ENCODE measurements around the gene WASHC2C. TPM values are rescaled to one million over a fixed set of nuclear protein-coding genes. Genes with fewer than 3 reads are reported as not detected.
"Not testable (repeated sequence)": the region's sequence is repeated elsewhere in the genome, so short reads cannot be mapped to it uniquely, and the experiment has no call there.

Gene WASHC2C
- total and polyA plus RNA-seq, 8 donors: 9.5 to 73.9 (median 27.4) TPM

DNA sequence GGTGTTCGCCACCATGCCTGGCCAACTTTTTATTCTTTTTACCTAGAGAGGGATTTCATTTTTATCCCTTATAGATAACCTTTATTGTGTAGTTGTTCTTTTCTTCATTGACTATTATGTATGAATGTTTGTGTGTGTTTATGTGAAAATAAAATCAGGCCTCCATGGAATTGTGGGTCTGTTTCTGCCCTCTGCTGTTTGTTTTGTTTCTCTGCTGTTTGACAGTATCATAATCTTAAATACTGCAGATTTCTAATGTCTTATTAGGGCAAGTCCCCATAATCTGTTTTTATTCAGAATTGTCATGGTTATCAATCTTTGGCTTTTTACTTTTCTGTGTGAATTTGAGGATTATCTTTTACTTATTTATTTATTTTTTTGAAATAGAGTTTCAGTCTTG, 7.8 kb downstream of the WASHC2C start:
- H3K36me3 ChIP-seq: peaks cover 0 to 49% (median 35%) of the 10 kb centered on the region in 4 donors
- H3K27me3 ChIP-seq; DNase-seq; H3K9me3 ChIP-seq; H3K27ac ChIP-seq; H3K4me3 ChIP-seq; intact Hi-C loops (cut with DNase I; ENCODE audit: low total_unique reads); H3K4me1 ChIP-seq: not testable (repeated sequence)
- WGBS, 5 donors: 100% methylated on average over 1 of the region's 1 CpG; no CpG with 5 or more reads in 2 of the 5 donors

DNA sequence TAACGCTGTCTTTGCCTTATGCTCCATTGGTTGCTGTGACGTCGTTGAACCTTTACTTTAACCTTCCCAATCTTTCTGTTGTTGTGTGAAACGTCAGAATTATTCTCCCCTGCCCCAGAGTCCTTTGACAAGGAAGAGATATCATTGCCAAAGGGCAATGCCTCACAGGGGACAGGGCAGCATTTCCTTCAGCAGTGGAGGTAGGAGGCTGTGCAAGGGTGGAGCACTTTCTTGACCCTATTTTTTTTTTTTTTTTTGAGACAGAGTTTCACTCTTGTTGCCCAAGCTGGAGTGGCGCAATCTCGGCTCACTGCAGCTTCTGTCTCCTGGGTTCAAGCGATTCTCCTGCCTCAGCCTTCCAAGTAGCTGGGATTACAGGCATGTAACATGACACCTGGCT, 14.5 kb downstream of the WASHC2C start:
- H3K27ac ChIP-seq; intact Hi-C loops (cut with DNase I; ENCODE audit: low total_unique reads); DNase-seq; H3K27me3 ChIP-seq; H3K4me1 ChIP-seq; H3K4me3 ChIP-seq; H3K9me3 ChIP-seq: not testable (repeated sequence)
- WGBS, 5 donors: 82 to 92% (median 86%) methylated on average over 6 to 7 of the region's 7 CpGs
- H3K36me3 ChIP-seq: peaks cover 0 to 55% (median 44%) of the 10 kb centered on the region in 4 donors

DNA sequence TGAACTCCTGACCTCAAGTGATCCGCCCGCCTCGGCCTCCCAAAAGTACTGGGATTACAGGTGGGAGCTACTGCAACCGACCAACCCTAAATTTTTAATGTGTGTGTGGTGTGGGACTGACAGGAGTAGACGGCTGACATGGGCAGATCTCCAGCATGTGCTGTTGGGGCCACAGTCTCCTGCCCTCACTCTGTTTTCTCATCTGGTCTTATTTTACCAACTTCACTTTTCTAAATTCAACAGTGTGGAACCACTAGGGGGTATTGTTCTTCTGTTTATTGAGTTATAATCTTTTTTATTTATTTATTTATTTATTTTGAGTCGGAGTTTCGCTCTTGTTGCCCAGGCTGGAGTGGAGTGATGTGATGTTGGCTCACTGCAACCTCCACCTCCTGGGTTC, 14.9 kb downstream of the WASHC2C start:
- H3K4me1 ChIP-seq; H3K27me3 ChIP-seq; H3K27ac ChIP-seq; H3K9me3 ChIP-seq; H3K4me3 ChIP-seq; intact Hi-C loops (cut with DNase I; ENCODE audit: low total_unique reads); DNase-seq: not testable (repeated sequence)
- peaks cover 0 to 60% (median 48%) of the 10 kb centered on the region in 4 donors for H3K36me3 ChIP-seq
- WGBS, 5 donors: 85 to 94% (median 91%) methylated on average over 3 to 6 of the region's 7 CpGs

DNA sequence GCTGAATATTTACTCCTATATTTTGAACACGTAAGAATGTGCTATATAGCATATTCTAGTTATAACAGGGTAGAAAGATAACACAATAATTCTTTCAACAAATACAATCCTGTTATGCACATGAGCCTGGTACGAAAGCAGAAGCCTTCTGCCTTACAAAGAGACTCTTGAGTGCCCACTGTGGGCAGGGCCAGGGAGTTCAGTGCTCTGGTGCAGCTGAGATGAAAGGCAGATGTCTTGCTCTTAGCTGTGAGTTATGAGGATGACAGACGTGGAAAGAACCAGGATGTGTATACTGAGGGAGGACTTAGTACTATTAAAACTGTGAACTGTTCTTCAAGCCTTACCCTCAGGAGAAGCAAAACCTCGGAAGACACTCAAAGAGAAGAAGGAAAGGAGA, 24.1 kb downstream of the WASHC2C start:
- H3K27ac ChIP-seq; H3K4me1 ChIP-seq; H3K27me3 ChIP-seq; H3K4me3 ChIP-seq; intact Hi-C loops (cut with DNase I; ENCODE audit: low total_unique reads); H3K9me3 ChIP-seq; DNase-seq: not testable (repeated sequence)
- 93 to 100% (median 95%) methylated on average over 1 to 2 of the region's 4 CpGs for WGBS, 5 donors
- H3K36me3 ChIP-seq: peaks cover 0 to 61% (median 49%) of the 10 kb centered on the region in 4 donors

DNA sequence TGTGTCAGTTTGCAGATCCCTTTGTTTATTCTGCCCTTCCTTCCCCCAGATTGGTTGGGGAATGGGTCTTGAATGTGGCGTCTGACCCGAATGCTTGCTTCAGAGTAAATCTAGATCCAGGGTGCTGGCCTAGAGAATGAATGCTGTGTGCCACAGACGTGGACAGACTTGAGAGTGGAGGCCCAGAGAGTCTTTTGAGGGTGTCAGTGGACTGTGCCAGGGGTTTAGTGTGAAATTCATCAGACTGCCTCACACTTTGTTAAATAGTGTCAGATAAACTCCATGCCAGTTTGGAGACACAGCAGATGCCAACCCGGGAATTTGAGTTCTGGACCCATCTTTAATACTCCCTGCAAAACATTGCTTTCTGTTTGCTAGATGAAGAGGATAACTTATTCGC, 25.1 kb downstream of the WASHC2C start:
- DNase-seq; H3K27me3 ChIP-seq; H3K4me3 ChIP-seq; intact Hi-C loops (cut with DNase I; ENCODE audit: low total_unique reads); H3K27ac ChIP-seq; H3K4me1 ChIP-seq; H3K9me3 ChIP-seq: not testable (repeated sequence)
- peaks cover 0 to 55% (median 44%) of the 10 kb centered on the region in 4 donors for H3K36me3 ChIP-seq
- 87 to 95% (median 90%) methylated on average over 3 to 4 of the region's 5 CpGs for WGBS, 5 donors

DNA sequence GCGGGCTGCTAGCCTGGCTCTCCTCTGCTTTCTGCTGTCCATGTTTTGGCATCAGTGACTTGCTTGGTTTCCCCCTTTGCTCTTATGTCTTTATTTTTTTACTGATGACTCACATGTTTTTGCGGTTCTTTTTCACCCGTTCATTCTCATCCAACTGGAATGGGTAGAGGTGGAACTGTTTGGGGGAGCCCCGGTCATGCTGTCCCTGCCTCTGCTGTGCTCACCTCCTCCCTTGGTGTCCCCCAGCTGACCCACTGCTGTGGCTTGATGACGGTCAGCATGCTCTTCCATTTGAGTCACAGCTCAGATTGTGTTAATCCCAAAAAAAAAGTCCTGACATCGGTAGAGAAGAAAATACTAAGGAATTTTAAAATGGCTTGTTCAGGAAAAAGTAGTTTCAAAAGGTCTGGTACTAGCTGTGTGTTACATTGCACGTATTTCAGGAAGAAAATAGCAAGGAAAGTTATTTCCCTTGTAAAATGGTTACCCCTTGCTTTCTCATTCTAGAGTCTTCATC, 27.0 kb downstream of the WASHC2C start:
- H3K4me1 ChIP-seq; intact Hi-C loops (cut with DNase I; ENCODE audit: low total_unique reads): not testable (repeated sequence)
- WGBS, 5 donors: 91 to 96% (median 95%) methylated on average over 4 to 7 of the region's 7 CpGs

DNA sequence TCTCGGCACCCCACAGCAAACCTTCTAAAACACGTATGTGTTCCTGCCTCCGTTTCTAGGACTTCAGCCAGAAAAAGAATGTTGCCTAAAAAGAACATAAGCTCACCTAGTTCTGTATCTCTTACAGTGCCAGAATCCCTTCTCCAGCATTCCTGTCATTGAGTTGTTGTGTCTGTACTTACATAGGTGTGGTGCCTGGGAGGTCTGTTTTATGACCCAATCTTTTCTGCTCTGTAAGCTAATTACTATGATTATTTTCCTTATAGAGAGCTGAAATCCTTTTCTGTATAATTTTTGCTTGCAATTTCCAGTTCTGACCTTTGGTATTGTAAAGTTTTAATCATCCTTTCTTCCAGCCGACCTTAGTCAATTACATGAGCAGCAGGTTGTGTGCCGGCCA, 28.0 kb downstream of the WASHC2C start:
- WGBS, 5 donors: 90 to 99% (median 95%) methylated on average over 3 to 5 of the region's 5 CpGs

More for the DNA sequence above, 27.0 kb downstream of the WASHC2C start:
- peaks cover 3 to 62% (median 53%) of the 10 kb centered on the region in 4 donors for H3K36me3 ChIP-seq
- not testable (repeated sequence) for H3K4me3 ChIP-seq, H3K27me3 ChIP-seq, H3K27ac ChIP-seq, DNase-seq, H3K9me3 ChIP-seq

DNA sequence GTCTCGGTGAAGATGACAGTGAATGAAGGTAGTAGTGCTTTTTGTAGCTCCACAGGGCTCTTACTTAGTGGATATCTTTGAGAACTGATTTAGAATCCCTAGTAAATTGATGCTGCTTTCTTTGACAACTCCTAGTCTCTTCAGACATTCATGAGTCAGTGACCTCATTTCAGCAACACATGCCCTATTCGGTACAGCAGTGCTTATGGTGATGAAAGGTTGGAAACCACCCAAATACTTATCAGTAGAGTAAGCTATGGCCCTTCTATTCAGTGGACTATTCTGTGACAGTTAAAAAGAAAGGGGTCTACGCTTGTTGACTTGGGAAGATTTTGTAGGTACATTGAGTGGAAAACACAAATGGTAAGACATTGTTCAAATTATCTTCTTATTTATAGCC, 29.0 kb downstream of the WASHC2C start:
- H3K4me3 ChIP-seq; H3K27ac ChIP-seq; H3K9me3 ChIP-seq; H3K27me3 ChIP-seq; DNase-seq; intact Hi-C loops (cut with DNase I; ENCODE audit: low total_unique reads); H3K4me1 ChIP-seq: not testable (repeated sequence)
- H3K36me3 ChIP-seq: peaks cover 3 to 61% (median 54%) of the 10 kb centered on the region in 4 donors
- 92 to 100% (median 97%) methylated on average over 1 of the region's 3 CpGs; no CpG with 5 or more reads in 1 of the 5 donors for WGBS, 5 donors

More for the DNA sequence above, 28.0 kb downstream of the WASHC2C start:
- H3K27ac ChIP-seq; H3K4me3 ChIP-seq; intact Hi-C loops (cut with DNase I; ENCODE audit: low total_unique reads); H3K27me3 ChIP-seq; DNase-seq; H3K9me3 ChIP-seq; H3K4me1 ChIP-seq: not testable (repeated sequence)
- H3K36me3 ChIP-seq: peaks cover 3 to 60% (median 56%) of the 10 kb centered on the region in 4 donors

DNA sequence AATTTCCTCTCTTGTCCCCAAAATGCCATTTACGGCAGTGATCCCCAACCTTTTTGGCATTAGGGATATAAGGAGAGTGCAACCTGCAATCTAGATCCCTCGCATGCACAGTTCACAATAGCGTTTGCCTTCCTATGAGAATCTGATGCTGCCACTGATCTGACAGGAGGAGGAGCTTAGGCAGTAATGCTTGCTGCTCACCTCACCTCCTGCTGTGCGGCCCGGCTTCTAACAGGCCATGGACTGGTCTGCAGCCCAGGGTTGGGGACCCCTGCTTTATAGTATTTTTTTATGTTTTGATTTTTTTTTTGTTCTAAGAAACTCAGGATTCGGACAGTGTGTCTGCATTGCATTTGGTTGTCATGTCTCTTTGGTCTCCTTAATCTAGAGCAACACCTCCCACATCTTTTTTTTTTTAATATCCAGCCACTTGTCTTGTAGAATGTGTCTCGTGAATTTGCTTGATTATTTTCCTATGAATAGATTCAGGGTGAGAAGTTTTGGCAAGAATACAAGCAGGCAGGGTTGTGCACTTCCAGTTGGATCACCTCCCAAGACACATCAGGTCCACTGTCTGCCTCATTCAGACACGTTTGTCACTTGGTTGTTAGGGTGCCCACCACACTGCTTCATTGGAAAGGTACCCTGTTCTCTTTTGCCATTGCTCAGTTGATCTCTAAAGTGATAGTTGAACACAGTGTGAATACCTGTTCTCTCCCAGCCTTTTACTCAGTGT, 30.8 kb downstream of the WASHC2C start:
- H3K9me3 ChIP-seq; H3K4me3 ChIP-seq; H3K4me1 ChIP-seq; H3K27ac ChIP-seq; intact Hi-C loops (cut with DNase I; ENCODE audit: low total_unique reads); DNase-seq; H3K27me3 ChIP-seq: not testable (repeated sequence)
- WGBS, 5 donors: 82 to 95% (median 88%) methylated on average over 7 to 8 of the region's 8 CpGs
- H3K36me3 ChIP-seq: peaks cover 8 to 62% (median 56%) of the 10 kb centered on the region in 4 donors

DNA sequence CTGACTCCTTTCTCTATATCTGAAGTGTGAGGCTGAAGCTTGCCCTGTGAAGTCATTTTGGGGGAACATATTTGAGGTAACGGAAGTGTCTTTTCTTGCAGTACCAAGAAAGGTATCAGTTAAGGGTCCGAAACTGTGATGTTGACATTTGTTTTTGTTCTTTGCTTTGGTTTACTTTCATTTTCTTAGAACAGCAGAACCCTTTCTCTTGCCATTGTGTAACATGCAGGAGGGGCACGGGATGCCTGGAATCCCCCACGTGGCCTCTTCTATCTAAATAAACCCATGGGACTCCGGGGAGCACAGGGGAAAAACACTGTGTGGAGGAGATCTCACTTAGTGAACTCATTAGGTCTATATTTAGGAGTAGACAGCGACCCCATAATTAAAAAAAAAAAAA, 34.6 kb downstream of the WASHC2C start:
- intact Hi-C loops (cut with DNase I; ENCODE audit: low total_unique reads); H3K4me3 ChIP-seq; H3K4me1 ChIP-seq; H3K27ac ChIP-seq; H3K27me3 ChIP-seq; DNase-seq; H3K9me3 ChIP-seq: not testable (repeated sequence)
- peaks cover 8 to 50% (median 41%) of the 10 kb centered on the region in 4 donors for H3K36me3 ChIP-seq
- WGBS, 5 donors: 72 to 89% (median 86%) methylated on average over 6 of the region's 6 CpGs

DNA sequence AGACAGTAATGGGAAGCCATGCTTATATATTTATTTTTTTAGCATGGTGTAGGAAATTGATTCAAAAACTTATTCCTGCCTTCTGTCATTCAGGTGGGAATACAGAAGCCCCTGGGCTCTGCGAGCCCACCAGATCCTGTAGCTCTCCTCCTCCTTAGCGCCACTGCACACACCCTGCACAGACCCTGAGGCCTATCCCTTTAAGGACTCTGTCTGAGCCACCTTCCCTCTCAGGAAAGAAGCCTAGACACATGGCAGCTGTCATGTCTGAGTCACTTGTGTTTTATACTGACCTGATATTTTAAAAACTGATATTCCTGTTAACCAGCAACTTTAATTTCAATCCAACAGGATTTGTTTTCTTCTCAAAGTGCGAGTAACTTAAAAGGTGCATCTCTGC, 36.0 kb downstream of the WASHC2C start:
- DNase-seq; H3K9me3 ChIP-seq; intact Hi-C loops (cut with DNase I; ENCODE audit: low total_unique reads); H3K4me1 ChIP-seq; H3K4me3 ChIP-seq; H3K27me3 ChIP-seq; H3K27ac ChIP-seq: not testable (repeated sequence)
- H3K36me3 ChIP-seq: peaks cover 5 to 42% (median 35%) of the 10 kb centered on the region in 4 donors
- 97 to 100% (median 100%) methylated on average over 1 to 2 of the region's 3 CpGs; no CpG with 5 or more reads in 1 of the 5 donors for WGBS, 5 donors

DNA sequence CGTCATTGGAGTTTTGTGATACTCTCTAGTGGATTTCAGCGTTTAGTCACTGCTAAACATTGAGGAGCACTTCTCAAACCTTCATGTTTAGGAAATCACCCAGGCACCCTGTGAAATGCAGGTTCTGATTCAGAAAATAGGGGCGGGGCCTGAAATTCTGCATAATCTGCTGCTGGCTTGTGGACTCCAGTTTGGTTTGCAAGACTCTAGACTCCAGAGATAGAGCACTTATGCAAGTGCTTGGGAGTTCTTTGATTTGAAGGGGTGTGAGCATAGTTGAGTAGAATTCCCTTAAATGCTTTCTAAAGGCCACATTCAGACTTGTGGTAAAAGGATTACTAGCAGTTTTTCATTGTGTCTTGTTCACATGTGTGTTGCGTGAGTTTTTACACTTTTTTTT, 41.3 kb downstream of the WASHC2C start:
- H3K27me3 ChIP-seq; H3K4me1 ChIP-seq; DNase-seq; H3K9me3 ChIP-seq; intact Hi-C loops (cut with DNase I; ENCODE audit: low total_unique reads); H3K27ac ChIP-seq; H3K4me3 ChIP-seq: not testable (repeated sequence)
- WGBS, 5 donors: 93 to 99% (median 96%) methylated on average over 3 to 4 of the region's 4 CpGs
- peaks cover 0 to 42% (median 31%) of the 10 kb centered on the region in 4 donors for H3K36me3 ChIP-seq

Measured in stomach (tissue), 9 donors.